Measurements from ENCODE around the gene ZYG11A. TPM values are rescaled to one million over a fixed set of nuclear protein-coding genes. Genes with fewer than 3 reads are reported as not detected.

The ZYG11A gene
- total and polyA plus RNA-seq, 2 of the 8 experiments (the other 6 are each of a cell fraction or from before 2014, with no cell fraction given) = 0.89 to 2.6 TPM

DNA sequence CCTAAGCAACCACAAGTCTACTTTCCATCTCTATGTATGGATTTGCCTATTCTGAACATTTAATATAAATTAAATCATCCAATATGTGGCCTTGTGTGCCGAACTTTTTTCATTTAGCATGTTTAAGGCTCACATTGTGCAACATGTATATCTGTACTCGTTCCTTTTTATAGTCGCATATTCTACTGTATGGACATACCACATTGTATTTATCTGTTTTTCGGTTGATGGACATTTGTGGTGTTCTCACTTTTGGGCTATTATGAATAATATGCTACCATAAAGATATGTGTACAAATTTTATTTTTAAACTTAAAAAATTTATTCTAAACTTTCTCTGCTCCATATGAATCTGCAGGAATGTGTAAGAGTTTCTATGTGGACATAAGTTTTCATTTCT lies 13.0 kb downstream of the ZYG11A start:
- Histone ChIP-seq H3K79me2 (ENCODE audit: control insufficient read depth in 1 of 2, insufficient read depth in 2 of 2, low read length in 2 of 2) (no peaks in the 10 kb centered on the region), H3K4me2 (ENCODE audit: insufficient read depth in 1 of 2, low read depth in 2 of 2, low read length in 2 of 2) (no peak overlapping the region), H2BK12ac (ENCODE audit: low read depth, low read length) (no peak overlapping the region), H2BK120ac (replicated peaks; ENCODE audit: low read depth, low read length) (no peak overlapping the region), H2BK20ac (ENCODE audit: low read length) (no peak overlapping the region), H3K23me2 (ENCODE audit: low read depth, low read length) (no peaks in the 10 kb centered on the region), H4K8ac (ENCODE audit: extremely low read depth, insufficient read depth, low read length) (no peak overlapping the region), H4K20me1 (replicated peaks in 1 of 2; ENCODE audit: control insufficient read depth in 1 of 2, insufficient read depth in 2 of 2, low read length in 2 of 2) (no peaks in the 10 kb centered on the region), H3K4me1 (replicated peaks in 1 of 4; ENCODE audit: control insufficient read depth in 3 of 4, insufficient read depth in 4 of 4, low read length in 3 of 4) (no peaks in the 10 kb centered on the region), H3K56ac (replicated peaks; ENCODE audit: insufficient read length, low read depth, low read length) (no peak overlapping the region), H2BK15ac (ENCODE audit: low read length) (no peak overlapping the region), H3K23ac (ENCODE audit: insufficient read length) (no peak overlapping the region), H3K18ac (ENCODE audit: extremely low read depth, low read length) (no peak overlapping the region), H3K36me3 (ENCODE audit: control insufficient read depth in 2 of 4, insufficient read depth in 4 of 4, low read length in 3 of 4) (no peaks in the 10 kb centered on the region; a peak in 1 of 8 replicates), H4K91ac (replicated peaks; ENCODE audit: insufficient read length, low read length) (no peak overlapping the region), H3K79me1 (ENCODE audit: low read depth, low read length) (no peaks in the 10 kb centered on the region), H3K27ac (ENCODE audit: low read depth, low read length) (no peak overlapping the region), H4K5ac (ENCODE audit: insufficient read length, low read depth, low read length) (no peak overlapping the region), H3K9ac (replicated peaks in 1 of 4; ENCODE audit: extremely low read depth in 1 of 4, low read depth in 3 of 4, low read length in 3 of 4) (no peak overlapping the region), H2AFZ (ENCODE audit: low read length) (no peak overlapping the region), H3K14ac (ENCODE audit: insufficient read length) (no peak overlapping the region), H2BK5ac (ENCODE audit: low read depth, low read length) (no peak overlapping the region), H2AK5ac (ENCODE audit: low read depth, low read length) (no peak overlapping the region), H3K27me3 (replicated peaks in 1 of 4; ENCODE audit: control insufficient read depth in 3 of 4, extremely low read depth in 1 of 4, insufficient read depth in 3 of 4, low read length in 3 of 4) (no peaks in the 10 kb centered on the region), H3K4ac (replicated peaks; ENCODE audit: insufficient read length, low read depth, low read length) (no peak overlapping the region), H3K4me3 (ENCODE audit: extremely low read depth in 1 of 4, insufficient read depth in 2 of 4, low read depth in 3 of 4, low read length in 4 of 4) (no peak overlapping the region), H3K9me3 (ENCODE audit: insufficient read depth in 2 of 2, low read depth in 1 of 2, low read length in 1 of 2) (no peaks in the 10 kb centered on the region)
- CTCF ChIA-PET (ENCODE audit: partially characterized antibody) = no interaction called here
- POLR2A ChIA-PET (ENCODE audit: partially characterized antibody) = interaction anchor here (0.7 kb wide), 1 partner anchor 129 kb away, joined by 3 read pairs; no protein-coding TSS in a partner anchor
- FAIRE-seq = no peak
- DNase-seq (ENCODE audit: low read depth in 1 of 2, low spot score in 2 of 2) = no peak
- WGBS, 2 experiments (ENCODE audit: extremely low coverage in 1 of 2, insufficient coverage in 1 of 2, insufficient read length in 1 of 2, insufficient replicate concordance in 2 of 2, low coverage in 1 of 2, low lambda C conversion rate in 2 of 2, missing lambda C conversion rate in 1 of 2) = 94% methylated on average over 4 of the region's 4 CpGs; no CpG with 5 or more reads in 1 of the 2 experiments
- TF ChIP-seq TCF12 (IDR thresholded peaks at IDR 0.05; ENCODE audit: low read depth, low read length) (no peak), SUZ12 (IDR thresholded peaks at IDR 0.05; ENCODE audit: low read length) (no peak), CBX5 (IDR thresholded peaks at IDR 0.05; ENCODE audit: low read depth, low read length) (no peak), BCL11A (IDR thresholded peaks at IDR 0.05; ENCODE audit: low read depth in 2 of 2, low read length in 2 of 2) (no peak), SP2 (IDR thresholded peaks at IDR 0.05; ENCODE audit: low read length) (no peak), CEBPB (IDR thresholded peaks at IDR 0.05; ENCODE audit: low read depth, low read length) (no peak), POLR2A (IDR thresholded peaks at IDR 0.05; ENCODE audit: control extremely low read depth in 1 of 2, low read depth in 2 of 2, low read length in 2 of 2) (no peak), EZH2 (IDR thresholded peaks at IDR 0.05; ENCODE audit: low read depth, low read length, severe bottlenecking) (no peak), KDM1A (IDR thresholded peaks at IDR 0.05; ENCODE audit: borderline replicate concordance, low read length) (no peak), POU5F1 (IDR thresholded peaks at IDR 0.05; ENCODE audit: low read depth, low read length) (no peak), CREB1 (IDR thresholded peaks at IDR 0.05) (no peak), JUND (IDR thresholded peaks at IDR 0.05; ENCODE audit: low read length) (no peak), EGR1 (IDR thresholded peaks at IDR 0.05; ENCODE audit: borderline replicate concordance, low read depth, low read length) (no peak)
- TF ChIP-seq, protein P1, sequence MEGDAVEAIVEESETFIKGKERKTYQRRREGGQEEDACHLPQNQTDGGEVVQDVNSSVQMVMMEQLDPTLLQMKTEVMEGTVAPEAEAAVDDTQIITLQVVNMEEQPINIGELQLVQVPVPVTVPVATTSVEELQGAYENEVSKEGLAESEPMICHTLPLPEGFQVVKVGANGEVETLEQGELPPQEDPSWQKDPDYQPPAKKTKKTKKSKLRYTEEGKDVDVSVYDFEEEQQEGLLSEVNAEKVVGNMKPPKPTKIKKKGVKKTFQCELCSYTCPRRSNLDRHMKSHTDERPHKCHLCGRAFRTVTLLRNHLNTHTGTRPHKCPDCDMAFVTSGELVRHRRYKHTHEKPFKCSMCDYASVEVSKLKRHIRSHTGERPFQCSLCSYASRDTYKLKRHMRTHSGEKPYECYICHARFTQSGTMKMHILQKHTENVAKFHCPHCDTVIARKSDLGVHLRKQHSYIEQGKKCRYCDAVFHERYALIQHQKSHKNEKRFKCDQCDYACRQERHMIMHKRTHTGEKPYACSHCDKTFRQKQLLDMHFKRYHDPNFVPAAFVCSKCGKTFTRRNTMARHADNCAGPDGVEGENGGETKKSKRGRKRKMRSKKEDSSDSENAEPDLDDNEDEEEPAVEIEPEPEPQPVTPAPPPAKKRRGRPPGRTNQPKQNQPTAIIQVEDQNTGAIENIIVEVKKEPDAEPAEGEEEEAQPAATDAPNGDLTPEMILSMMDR (IDR thresholded peaks at IDR 0.05; ENCODE audit: control extremely low read depth in 1 of 3, insufficient read depth in 1 of 3, low read depth in 1 of 3, low read length in 3 of 3) = no peak
